Esophagus squamous epithelium (tissue), 4 donors: ENCODE measurements around the gene SOCS6.

Source experiments
- CTCF ChIP-seq, 6 experiments: fragments of 450-650 bp in 4 of 6; fragments of 200-600 bp in 2 of 6; sonication (generic) in 2 of 6; IDR thresholded peaks; one replicate each; pipeline ENCODE4 v1.5.1; 2016 to 2019; ENCODE audit warnings: antibody characterized with exemption in 6 of 6, mild to moderate bottlenecking in 4 of 6, moderate library complexity in 4 of 6
- POLR2A ChIP-seq, 4 donors: fragments of 450-650 bp; IDR thresholded peaks; one replicate each; pipeline ENCODE4 v1.6.1; 2017; ENCODE audit warnings: antibody characterized with exemption in 4 of 4, mild to moderate bottlenecking in 4 of 4, moderate library complexity in 3 of 4

- TF ChIP-seq CTCF (IDR thresholded peaks at IDR 0.05) (no peak), POLR2A (IDR thresholded peaks at IDR 0.05) (no peak)
These were observed 19.9 kb downstream of the SOCS6 start for GRCh38 chr18:70308555-70309294.
